Stimulated activated CD4-positive, alpha-beta T cell treated with anti-CD3 and anti-CD28 coated beads, Interleukin-4, amount 100 ng/mL, for 4 hours (primary cell): Measurements from ENCODE around the gene CACNA1I.
A peak's percentile ranks its signal among the peaks of the same experiment; 100 is the strongest.

ENCODE experiments used
- DNase-seq, 2 experiments: peaks; one replicate each; pipeline ENCODE4 v3.0.0-alpha.2; 2020

Gene CACNA1I

GRCh38 chr22:39535831-39536449, 34.6 kb upstream of the CACNA1I start:
- DNase-seq, result no peak

- no peak for DNase-seq
These were observed 33.8 kb upstream of the CACNA1I start for GRCh38 chr22:39536711-39537110.

- no peak for DNase-seq
These were observed 32.6 kb upstream of the CACNA1I start for GRCh38 chr22:39537975-39538374.

- no peak for DNase-seq
These were observed 27.5 kb upstream of the CACNA1I start for GRCh38 chr22:39543095-39543494.

- DNase-seq, result peak; percentile 47 to 72
These were observed 24.9 kb upstream of the CACNA1I start for GRCh38 chr22:39545386-39546365.

- no peak for DNase-seq
These were observed 23.5 kb upstream of the CACNA1I start for GRCh38 chr22:39546889-39547586.

GRCh38 chr22:39547587-39547947, 23.0 kb upstream of the CACNA1I start:
- DNase-seq, result no peak

- no peak for DNase-seq
These were observed 17.1 kb upstream of the CACNA1I start for GRCh38 chr22:39553429-39553828.

- DNase-seq, result no peak
These were observed 16.4 kb upstream of the CACNA1I start for GRCh38 chr22:39554151-39554550.

- DNase-seq, result peak; percentile 59
These were observed 13.3 kb upstream of the CACNA1I start for GRCh38 chr22:39556970-39557841.

GRCh38 chr22:39558254-39558727, 12.3 kb upstream of the CACNA1I start:
- DNase-seq, result no peak

GRCh38 chr22:39558950-39559349, 11.6 kb upstream of the CACNA1I start:
- DNase-seq, result no peak

- no peak for DNase-seq
These were observed 11.0 kb upstream of the CACNA1I start for GRCh38 chr22:39559456-39560105.

- DNase-seq, result no peak
These were observed 10.4 kb upstream of the CACNA1I start for GRCh38 chr22:39560127-39560526.

GRCh38 chr22:39562839-39563489, 7.6 kb upstream of the CACNA1I start:
- DNase-seq, result no peak

- no peak for DNase-seq
These were observed 6.8 kb upstream of the CACNA1I start for GRCh38 chr22:39563571-39564428.

GRCh38 chr22:39565414-39565944, 5.1 kb upstream of the CACNA1I start:
- DNase-seq, result no peak

- DNase-seq, result peak; percentile 24 to 35
These were observed 3.2 kb upstream of the CACNA1I start for GRCh38 chr22:39567135-39567946.
